HG02623 (cell line): ENCODE measurements around the gene RBM17.
"Not testable (repeated sequence)": the region's sequence is repeated elsewhere in the genome, so short reads cannot be mapped to it uniquely, and the experiment has no call there.

Source experiments
- ATAC-seq: cut with Tn5 transposase; IDR thresholded peaks from one replicate; pipeline ENCODE4 v1.9.1; 2021; ENCODE audit warnings: moderate library complexity; ENCODE audit not compliant: unreplicated experiment

RBM17 gene

DNA sequence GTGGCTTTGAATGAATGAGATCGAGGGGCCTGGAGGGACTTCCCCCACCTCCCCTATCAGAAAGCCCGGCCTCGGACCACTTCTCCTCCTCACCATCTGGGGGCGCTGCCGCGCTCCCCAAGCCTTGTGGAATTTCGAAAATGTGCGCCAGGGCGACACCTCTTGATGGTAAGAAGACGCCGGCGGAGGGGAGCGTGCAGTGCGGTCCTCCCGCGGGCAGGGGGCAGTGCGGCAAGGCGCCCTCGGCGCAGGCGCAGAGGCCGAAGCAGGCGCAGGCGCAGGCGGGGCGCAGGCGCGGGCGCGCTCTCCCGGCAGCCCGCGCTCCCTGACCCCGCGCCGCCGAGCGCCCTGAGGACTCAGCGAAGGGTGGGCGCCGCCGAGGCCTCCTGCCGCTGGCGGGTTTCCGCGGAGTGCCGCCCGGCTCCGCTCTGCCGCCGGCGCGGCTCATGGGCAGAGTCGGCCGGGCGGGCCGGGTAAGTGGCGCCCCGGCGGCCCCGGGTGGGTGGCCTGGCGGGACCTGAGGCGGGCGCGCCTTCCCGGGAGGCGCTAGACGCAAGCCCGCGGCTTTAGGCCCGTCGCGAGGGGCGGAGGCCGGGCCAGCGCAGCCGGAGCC is at the start of gene RBM17:
Gene RBM17 (plus strand): TSS at position 314 of the 613 bp plus-strand sequence. CDS start 8,032 bp downstream, outside the sequence.
- ATAC-seq = peak; percentile 77

DNA sequence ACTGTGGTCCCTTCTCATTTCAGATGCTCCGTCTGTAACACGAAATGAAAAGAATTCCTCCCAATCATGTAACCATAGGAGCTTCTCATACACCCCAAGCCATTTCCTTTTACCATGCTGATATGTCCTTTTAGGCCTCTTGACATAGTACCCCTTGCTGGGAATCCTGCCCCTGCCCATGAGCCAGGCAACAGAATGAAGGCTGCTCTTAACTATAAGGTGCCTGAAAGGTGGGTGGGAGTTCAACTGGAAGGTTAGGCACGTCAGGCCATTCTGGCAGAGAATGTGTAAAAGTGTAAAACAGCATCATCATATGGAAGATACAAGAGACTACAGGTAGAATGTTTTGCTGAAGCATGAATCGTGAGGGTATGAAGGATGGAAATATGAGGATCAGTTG is 49.1 kb upstream of the RBM17 start:
- no peak for ATAC-seq

DNA sequence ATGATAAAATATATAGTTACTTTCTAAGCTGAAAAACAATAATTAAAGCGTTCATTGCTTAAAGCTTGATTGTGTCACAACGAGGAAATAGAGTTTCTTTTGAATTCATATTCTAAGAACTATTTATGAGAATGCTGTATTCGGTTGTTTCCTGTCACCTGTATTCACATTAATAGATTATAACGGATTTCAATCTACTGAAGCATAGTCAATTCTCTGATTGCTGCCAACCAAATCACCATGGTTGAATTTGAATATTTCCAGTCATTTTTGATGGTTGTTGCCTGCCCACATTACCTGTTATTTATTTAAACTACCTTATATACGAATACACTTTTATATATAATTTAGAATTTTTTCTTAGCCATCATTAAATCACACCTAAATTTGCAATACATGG is 48.6 kb upstream of the RBM17 start:
- no peak for ATAC-seq

- not testable (repeated sequence) for ATAC-seq
Measured at GRCh38 chr10:6043377-6043776, 45.5 kb upstream of the RBM17 start.

DNA sequence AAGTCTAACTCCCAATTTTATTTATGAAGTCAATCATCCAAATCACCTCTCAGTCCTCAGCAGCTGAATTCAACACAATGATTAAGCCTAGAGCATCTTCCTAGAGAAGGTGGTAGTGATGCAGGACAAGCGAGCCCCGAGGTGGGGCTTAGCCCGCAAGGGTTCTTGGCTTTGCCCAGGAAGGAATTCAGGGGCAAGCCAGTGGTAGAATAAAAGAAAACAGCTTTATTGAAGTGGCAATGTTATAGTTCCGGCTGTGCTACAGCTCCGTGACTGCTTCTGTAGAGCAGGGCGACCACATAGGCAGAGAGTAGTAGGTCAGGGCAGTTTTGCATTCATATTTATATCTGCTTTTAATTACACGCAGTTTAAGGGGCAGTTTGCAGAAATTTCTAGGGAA is 44.8 kb upstream of the RBM17 start:
- no peak for ATAC-seq

- ATAC-seq = peak; percentile 57
Measured at GRCh38 chr10:6044751-6045313, 44.0 kb upstream of the RBM17 start.

DNA sequence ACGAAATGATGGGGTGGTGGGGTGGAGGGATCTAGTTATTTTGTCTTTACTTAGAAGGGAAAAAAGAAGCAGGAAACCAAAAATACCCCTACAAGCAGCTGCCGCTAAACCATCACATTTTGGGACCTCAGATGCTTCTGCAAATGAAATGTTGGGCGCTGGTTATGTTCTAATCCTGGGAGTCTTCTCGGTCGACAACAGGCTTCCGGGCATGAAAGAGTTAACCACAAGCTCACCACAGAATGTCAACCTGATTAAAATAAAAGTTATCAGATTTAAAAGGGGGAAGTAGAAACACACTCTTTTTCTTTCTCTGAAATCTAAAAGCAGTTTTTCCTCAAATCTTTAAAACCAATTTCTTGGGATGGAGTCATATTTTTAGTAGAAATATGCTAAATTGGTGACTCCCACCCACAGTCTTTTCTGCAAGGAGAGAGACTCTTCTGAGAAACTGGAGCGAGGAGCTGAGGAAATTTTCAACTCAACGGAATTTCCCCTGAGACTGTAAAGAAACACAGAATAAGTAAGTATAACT is 43.5 kb upstream of the RBM17 start:
- ATAC-seq = no peak

- ATAC-seq = no peak
Measured at GRCh38 chr10:6045878-6046772, 42.7 kb upstream of the RBM17 start.

GRCh38 chr10:6046773-6047611 is 41.8 kb upstream of the RBM17 start:
- ATAC-seq = no peak

GRCh38 chr10:6047847-6048246 is 41.0 kb upstream of the RBM17 start:
- ATAC-seq = no peak

DNA sequence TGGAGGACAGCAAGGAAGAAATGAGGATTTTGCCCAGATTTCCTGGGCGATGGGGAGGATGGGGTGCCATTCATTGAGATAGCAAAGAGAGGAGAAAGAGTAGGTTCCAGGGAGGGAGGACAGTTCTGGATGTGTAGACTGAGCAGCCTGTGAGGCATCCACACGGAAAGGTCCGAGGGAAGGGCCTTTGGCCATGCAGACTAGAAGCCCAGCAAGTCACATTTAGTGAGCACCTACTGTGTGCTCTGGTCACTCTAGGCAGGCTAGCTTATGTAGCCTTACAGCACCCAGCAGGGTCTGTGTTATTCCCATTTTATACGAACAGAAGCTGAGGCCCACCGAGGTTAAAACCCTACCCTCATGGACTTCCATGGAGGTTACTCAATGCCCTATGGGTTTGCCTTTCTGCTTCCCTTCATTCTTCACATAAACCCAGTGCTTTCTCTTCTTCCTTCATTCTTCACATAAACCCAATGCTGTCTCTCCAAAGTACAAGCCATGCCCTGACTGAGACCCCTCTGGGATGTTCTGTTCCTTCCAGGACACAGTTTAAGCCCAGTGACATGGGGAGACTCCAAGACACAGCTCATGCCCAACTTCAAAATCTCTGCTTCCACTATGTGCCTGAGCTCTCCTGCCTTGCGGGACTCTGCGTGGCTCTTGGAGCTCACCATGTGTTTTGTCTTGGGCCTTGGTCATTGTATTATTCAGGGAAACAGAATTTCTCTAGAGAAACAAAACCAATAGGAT is 40.4 kb upstream of the RBM17 start:
- no peak for ATAC-seq

- no peak for ATAC-seq
Measured at GRCh38 chr10:6049031-6049400, 39.8 kb upstream of the RBM17 start.

DNA sequence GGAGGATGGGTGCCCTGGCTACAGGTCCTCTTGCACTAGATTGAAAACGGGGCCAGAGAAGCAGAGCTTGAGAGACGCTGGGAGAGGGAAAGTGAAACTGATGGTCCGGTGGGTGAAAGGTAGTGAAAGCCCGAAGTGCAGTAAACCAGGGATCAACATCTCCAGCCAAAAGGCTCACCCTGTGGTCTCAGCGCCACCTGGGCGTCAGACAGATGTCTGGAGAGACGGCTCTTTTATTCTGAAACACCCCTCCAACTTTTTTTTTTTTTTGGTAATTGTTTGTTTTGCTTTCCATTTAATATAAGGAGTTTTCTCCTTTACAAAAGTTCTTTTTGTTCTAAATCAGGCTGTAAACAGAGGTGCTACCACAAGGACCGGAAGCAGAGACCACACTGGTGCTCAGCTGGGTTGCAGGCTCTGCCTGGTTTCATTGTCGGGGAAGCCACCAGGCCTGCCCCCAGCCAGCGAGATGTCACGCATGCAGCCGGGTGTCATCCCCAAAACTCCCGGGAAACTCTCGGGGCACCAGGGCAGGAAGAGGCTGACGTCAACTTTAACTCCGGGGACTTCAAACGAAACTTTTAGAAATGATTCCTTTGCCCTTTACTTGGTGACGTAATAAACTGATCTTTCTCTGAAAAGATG is 37.9 kb upstream of the RBM17 start:
- peak; percentile 66 for ATAC-seq

DNA sequence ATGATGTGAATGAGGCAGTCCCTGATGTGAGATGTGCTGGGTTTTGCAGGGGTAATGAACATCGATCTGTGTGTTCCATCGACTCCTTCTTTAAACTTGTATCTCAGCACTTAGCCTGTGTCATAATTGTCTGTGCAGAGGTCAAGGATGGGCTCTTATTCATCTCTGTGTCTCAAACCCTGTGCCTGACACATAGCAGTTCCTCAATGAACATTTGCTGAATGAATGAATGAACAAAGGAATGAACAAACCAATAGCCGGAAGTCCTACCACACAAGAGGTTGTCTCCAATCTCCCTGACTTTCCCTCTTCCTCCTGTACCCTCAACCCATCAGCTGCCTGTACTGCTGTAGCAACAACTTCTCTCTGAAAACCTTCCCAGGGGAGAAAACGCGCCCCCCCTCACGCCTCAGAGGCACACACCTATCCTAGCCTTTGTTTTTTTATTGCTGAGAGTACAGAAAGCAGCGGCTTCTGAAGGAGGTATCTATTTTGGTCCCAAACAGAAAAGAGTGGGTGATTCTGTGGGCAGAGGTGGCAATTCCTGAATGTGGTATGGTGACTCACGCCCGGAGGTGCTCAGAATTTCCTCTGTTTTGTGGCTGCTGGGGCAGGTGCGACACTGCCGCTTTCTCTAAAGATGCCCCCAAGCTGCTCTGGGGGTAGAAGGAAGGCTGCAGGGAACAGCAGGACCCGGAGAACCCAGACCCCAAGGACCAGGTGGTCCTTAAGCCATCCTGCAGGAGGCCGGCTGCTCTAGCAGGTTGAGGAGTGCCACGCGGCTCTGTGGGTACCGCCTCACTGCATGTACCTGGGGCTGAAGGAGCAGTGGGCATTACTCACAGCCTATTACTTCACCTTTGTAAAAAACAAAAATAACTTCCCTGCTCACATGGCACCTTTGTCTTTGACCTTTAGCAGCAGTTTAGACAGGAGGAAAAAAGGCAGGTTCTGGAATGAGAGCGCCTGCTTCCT is 36.3 kb upstream of the RBM17 start:
- no peak for ATAC-seq

DNA sequence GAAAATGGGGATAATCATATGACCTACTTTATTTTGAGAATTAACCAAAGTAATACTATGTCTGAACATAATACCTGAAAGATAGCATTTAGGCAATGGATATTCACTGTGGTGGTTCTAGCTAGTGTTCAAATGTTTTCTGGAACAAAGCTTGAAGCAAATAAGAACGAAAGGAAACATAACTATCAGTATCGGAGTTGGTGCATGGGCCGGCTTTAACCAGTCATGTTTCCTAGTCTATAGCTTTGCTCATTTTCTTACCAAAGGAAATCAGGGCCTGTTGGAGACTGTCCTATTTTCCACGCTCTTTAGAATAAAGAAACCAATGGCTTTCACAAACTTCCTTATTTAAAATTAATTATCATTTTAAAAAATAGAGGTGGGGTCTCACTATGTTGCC is 35.5 kb upstream of the RBM17 start:
- ATAC-seq = no peak

DNA sequence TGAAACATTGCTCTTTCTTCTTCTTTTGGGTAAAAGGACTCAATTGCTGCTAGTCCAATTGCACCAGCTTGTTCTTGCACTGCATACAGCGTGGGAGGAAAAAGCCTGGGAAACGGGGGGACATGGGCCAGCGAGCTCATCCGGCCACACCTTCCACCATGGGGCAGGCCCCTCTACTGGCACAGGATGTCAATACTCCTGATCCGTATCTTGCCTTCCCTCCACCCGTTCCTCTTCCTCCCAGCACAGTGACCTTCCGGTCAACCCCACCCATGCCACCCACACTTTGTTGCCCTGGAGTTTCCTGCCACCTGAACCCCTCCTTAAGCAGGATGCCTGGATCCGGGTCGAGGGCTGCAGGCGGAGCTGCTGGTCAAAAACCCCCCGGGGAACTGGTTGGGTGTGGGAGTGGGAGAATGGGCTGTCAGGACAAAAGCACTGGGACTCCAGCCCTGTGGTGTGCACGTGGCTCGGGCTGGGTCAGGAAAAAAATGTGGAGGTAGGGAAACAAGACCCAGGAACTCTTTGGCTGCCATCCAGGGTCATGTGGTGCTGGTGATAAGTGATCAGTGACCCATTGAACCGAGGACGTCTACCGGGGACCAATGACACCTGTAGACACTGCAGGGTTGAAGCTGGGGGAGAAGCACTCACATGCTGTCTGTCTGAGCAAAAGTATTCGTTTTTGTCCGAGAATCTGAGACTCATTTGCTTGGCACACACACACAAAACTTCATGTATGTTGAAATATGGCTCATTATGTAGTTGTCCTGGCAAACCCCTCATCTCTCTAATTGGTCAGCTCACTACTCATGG is 34.8 kb upstream of the RBM17 start:
- ATAC-seq = no peak

- no peak for ATAC-seq
Measured at GRCh38 chr10:6054884-6055283, 34.0 kb upstream of the RBM17 start.

DNA sequence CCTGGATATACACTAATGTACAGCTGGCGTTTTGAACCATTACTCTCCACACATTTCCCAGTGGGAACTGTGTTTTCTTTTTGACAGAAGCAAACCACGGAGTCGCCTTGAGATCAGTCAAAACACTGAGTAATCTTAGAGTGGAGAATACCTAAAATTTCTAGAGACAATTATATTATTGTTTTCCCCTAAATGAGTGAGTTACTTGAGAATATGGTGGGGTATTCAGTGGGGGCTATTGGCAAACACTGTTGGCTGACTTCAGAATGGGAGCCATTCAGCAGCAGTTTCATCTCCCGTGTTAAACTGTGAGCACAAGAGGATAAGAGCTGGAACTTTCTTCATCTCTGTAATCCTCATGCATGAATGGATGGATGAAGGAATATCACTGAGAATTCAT is 32.9 kb upstream of the RBM17 start:
- ATAC-seq = no peak
